Tibial nerve (tissue), 3 donors: ENCODE measurements around the gene DRAXIN.

Experiments
- POLR2A ChIP-seq, 2 donors: fragments of 450-650 bp; IDR thresholded peaks; one replicate each; pipeline ENCODE4 v1.6.1; 2017; ENCODE audit warnings: antibody characterized with exemption in 2 of 2, mild to moderate bottlenecking in 2 of 2, moderate library complexity in 2 of 2
- TF ChIP-seq, protein P1 (sequence below), 5 experiments: fragments of 200-600 bp in 3 of 5; fragments of 450-650 bp in 2 of 5; sonication (generic) in 3 of 5; IDR thresholded peaks; one replicate each; pipeline ENCODE4 v1.5.1; 2016 to 2019; ENCODE audit warnings: antibody characterized with exemption in 5 of 5, mild to moderate bottlenecking in 3 of 5, moderate library complexity in 2 of 5

DNA sequence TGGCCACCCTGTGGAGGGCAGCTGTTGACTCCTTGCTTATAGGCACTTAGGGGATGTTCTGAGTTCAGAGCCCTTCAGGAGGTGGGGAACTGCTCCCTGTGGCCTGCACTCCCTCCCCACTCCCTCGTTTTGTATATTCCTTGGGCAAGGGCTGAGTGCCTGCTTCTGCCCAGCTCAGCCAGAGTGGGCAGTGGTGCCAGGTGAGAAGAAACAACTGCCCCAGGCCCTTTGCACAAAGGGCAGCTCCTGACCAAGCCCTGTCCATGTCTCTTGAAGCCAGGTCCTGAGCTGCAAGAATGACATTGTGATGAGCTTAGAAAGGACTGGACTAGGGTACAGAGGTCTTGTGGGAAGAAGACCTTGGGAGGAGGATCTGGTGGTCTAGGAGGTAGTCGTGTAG is 46.6 kb downstream of the DRAXIN start:
- TF ChIP-seq POLR2A (IDR thresholded peaks at IDR 0.05): no peak
- TF ChIP-seq, protein P1, sequence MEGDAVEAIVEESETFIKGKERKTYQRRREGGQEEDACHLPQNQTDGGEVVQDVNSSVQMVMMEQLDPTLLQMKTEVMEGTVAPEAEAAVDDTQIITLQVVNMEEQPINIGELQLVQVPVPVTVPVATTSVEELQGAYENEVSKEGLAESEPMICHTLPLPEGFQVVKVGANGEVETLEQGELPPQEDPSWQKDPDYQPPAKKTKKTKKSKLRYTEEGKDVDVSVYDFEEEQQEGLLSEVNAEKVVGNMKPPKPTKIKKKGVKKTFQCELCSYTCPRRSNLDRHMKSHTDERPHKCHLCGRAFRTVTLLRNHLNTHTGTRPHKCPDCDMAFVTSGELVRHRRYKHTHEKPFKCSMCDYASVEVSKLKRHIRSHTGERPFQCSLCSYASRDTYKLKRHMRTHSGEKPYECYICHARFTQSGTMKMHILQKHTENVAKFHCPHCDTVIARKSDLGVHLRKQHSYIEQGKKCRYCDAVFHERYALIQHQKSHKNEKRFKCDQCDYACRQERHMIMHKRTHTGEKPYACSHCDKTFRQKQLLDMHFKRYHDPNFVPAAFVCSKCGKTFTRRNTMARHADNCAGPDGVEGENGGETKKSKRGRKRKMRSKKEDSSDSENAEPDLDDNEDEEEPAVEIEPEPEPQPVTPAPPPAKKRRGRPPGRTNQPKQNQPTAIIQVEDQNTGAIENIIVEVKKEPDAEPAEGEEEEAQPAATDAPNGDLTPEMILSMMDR (IDR thresholded peaks at IDR 0.05): no peak
